T follicular helper cell (primary cell): Measurements from ENCODE around the gene BIRC5.
"Not testable (repeated sequence)": the region's sequence is repeated elsewhere in the genome, so short reads cannot be mapped to it uniquely, and the experiment has no call there.

Experiments
- DNase-seq: peaks from one replicate; pipeline ENCODE4 v3.0.0-alpha.2; 2020; ENCODE audit warnings: low read depth
- total RNA-seq, 2 experiments: gene quantifications; one replicate each; lab custom pipeline; 2026; lab: John Stamatoyannopoulos, UW

BIRC5 gene
- total RNA-seq = 0.48 to 0.70 reads per million in 2 experiments

DNA sequence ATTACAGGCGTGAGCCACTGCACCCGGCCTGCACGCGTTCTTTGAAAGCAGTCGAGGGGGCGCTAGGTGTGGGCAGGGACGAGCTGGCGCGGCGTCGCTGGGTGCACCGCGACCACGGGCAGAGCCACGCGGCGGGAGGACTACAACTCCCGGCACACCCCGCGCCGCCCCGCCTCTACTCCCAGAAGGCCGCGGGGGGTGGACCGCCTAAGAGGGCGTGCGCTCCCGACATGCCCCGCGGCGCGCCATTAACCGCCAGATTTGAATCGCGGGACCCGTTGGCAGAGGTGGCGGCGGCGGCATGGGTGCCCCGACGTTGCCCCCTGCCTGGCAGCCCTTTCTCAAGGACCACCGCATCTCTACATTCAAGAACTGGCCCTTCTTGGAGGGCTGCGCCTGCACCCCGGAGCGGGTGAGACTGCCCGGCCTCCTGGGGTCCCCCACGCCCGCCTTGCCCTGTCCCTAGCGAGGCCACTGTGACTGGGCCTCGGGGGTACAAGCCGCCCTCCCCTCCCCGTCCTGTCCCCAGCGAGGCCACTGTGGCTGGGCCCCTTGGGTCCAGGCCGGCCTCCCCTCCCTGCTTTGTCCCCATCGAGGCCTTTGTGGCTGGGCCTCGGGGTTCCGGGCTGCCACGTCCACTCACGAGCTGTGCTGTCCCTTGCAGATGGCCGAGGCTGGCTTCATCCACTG is at the start of gene BIRC5:
TSS of gene BIRC5 (plus strand) at position 238 of the 690 bp plus-strand sequence. CDS start at position 302, 64 bp downstream.
- peak; percentile 86 for DNase-seq

DNA sequence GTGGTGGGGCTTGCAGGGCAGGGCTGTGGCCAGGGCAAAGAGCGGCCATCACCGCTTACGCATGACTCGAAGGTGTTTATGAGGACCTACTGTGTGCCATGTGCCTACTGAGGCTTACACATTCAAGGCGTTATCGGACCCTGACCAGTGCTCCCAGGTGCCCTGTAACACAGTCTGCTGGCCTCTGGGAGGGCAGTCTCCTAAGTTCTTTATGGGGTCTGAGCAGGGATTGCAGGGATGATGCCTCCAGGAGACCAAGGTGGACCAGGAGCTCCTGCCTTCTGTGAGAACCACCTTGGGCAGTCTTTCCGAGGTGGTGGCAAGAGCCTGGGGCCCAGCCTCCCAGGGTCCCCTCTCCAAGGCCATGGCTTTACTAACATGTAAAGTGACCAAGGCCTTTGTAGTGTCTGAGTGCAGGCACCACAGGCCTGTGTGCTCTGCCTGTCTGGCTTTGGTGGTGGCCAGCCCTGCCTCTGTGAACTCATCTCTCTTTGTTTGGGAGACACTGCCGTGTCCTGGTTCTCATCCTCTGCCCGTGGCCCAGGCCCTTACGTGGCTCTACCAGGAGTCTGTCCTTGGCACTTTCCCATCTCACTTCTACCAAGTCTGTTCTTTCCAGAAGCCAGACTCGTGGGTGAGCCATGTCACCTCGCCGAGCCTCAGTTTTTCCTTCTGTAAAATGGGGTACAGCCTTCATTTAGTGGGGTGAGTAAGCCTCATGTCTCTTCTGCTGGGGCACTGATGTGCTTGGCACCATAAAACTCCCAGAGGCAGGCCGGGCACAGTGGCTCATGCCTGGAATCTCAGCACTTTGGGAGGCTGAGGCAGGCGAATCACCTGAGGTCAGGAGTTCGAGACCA is 49.1 kb upstream of the BIRC5 start:
- no peak for DNase-seq

DNA sequence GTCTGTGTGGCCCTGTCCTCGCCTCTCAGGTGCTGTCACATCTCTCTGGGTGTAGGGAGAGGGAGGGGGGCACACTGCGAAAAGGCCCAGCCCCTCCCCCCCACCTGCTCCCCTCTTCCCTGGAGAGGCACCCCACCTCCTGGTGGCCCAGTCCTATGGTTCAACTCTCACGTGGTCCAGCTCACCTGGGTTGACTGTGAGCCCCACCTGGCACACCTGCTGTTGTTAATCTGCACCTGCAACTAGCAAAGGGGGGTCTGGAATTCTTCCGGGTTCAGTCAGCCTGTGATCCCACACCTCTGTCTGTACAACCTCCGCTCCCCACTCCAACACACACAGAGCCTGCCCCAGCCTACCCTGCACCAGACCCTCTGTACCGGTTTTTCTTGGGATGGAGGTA is 47.6 kb upstream of the BIRC5 start:
- no peak for DNase-seq

DNA sequence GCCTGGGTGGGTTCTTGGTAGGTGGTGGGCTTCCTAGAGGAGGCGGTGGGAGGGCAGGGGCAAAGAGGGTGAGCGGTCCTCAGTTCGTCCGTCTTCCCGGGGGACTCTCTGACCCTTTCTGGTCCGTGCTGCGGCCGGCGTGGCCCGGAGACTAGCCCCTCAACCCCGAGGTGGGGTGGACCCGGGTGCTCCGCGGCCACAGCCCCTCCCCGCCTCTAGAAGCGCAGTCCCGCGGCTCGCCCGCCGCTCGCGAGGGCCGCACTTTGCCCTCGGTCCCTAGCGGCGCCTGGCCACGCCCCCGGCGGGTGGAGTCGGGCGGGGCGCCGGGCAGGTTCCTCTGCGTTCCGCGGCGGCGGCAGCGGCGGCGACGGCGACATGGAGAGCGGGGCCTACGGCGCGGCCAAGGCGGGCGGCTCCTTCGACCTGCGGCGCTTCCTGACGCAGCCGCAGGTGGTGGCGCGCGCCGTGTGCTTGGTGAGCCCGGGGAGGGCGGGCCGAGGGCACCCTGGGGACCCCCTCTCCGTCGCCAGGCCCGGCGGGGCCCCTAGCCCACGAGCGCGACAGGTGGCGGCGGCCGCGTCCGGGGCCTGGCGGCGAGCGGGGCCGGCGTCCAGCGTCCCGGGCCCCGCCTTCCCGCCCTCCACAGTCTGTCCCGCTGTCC is 45.7 kb upstream of the BIRC5 start, which contains the start of gene SYNGR2:
TSS of gene SYNGR2 (plus strand) at position 340 of the 661 bp plus-strand sequence. CDS start at position 376, 36 bp downstream.
- DNase-seq = peak; percentile 78

DNA sequence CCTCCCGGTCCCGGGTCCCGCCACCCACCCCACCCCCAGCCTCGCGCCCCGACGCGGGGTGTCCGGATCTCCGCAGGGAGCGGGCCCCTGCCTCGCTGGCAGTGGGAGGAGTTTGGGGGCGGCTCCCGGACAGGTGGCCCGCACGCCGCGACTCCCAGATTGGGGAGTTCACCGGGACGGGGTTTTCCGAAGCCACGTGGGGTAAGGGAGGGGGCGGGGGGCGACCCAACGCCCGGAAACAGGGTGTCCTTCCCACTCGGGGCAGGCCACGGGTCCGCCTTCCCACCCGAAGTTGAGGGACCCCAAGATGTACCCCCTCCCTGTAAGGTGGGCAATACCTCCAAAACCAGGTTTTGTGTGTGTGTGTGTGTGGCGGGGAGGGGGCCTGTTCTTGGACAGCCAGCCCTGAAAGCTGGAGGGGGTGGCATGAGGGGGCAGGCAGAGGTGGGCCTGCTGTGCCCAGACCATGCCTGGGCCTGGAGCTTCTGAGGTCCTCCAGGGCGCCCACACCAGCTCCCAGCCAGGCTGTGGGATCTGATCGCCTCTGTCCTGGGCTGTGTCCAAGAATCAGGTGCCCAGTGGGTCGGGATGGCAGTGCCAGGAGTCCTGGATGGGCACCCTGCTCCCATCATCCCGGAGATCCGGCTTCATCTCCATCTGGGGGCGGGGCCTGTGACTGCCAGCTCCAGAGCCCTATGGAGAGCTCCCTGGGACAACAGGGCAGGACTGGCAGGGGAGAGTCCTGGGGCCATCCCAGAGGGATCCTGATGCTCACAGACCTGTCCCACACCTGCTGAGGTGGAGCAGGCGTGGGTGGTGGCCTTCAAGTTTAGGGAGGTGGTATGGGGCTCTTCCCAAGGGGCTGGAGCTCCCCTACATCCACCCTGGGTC is 44.9 kb upstream of the BIRC5 start:
- DNase-seq = peak; percentile 53

DNA sequence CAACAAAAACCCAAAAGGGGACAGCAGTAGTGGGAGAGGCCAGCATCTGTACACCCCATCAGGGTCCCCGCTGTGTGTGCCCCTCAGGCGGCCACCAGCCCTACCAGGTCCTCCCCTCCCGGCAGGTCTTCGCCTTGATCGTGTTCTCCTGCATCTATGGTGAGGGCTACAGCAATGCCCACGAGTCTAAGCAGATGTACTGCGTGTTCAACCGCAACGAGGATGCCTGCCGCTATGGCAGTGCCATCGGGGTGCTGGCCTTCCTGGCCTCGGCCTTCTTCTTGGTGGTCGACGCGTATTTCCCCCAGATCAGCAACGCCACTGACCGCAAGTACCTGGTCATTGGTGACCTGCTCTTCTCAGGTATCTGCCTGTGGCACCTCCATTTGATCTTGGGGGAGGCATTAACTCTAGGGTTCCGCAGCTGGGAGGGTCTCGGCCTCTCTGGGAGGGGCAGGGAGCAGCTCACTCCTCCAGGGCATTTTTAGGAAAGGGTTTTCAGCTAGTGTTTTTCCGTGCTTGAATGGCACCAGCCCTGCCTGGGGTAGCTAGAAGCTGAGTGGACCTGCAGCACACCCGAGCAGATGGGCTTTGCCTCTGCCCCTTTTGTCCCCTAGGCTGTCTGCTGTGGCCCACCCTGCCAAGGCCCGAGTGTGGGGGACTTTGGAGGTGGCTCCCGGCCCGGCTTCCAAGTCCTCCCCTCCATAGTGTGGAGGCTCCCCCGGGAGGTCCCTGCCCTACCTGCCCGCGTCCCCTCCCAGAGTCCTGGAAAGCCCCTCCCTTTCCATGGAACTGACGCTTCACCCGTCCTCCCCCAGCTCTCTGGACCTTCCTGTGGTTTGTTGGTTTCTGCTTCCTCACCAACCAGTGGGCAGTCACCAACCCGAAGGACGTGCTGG is 43.1 kb upstream of the BIRC5 start:
- DNase-seq = no peak

DNA sequence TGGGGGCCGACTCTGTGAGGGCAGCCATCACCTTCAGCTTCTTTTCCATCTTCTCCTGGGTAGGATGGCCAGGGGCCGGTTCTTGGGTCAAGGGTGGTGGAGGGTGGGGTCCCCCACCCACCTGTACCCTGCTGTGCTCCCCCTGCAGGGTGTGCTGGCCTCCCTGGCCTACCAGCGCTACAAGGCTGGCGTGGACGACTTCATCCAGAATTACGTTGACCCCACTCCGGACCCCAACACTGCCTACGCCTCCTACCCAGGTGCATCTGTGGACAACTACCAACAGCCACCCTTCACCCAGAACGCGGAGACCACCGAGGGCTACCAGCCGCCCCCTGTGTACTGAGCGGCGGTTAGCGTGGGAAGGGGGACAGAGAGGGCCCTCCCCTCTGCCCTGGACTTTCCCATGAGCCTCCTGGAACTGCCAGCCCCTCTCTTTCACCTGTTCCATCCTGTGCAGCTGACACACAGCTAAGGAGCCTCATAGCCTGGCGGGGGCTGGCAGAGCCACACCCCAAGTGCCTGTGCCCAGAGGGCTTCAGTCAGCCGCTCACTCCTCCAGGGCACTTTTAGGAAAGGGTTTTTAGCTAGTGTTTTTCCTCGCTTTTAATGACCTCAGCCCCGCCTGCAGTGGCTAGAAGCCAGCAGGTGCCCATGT is 42.3 kb upstream of the BIRC5 start:
- DNase-seq = not testable (repeated sequence)

DNA sequence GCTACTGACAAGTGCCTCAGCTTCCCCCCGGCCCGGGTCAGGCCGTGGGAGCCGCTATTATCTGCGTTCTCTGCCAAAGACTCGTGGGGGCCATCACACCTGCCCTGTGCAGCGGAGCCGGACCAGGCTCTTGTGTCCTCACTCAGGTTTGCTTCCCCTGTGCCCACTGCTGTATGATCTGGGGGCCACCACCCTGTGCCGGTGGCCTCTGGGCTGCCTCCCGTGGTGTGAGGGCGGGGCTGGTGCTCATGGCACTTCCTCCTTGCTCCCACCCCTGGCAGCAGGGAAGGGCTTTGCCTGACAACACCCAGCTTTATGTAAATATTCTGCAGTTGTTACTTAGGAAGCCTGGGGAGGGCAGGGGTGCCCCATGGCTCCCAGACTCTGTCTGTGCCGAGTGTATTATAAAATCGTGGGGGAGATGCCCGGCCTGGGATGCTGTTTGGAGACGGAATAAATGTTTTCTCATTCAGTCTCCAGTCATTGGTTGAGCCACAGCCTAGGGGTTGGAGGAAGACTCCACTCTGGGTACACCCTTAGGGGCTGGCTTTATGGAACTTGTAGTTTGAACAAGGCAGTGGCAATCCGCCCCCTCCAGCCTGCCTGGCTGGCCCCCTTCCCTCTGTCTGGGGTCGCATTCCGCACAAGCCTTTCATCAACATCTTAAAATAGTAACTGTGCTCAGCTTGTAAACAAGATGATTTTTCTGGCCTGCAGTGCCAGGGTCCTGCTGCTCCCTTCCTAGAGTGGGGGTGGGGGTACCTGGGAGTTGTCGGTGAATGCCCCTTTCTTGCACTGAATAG is 41.6 kb upstream of the BIRC5 start:
- DNase-seq = no peak

DNA sequence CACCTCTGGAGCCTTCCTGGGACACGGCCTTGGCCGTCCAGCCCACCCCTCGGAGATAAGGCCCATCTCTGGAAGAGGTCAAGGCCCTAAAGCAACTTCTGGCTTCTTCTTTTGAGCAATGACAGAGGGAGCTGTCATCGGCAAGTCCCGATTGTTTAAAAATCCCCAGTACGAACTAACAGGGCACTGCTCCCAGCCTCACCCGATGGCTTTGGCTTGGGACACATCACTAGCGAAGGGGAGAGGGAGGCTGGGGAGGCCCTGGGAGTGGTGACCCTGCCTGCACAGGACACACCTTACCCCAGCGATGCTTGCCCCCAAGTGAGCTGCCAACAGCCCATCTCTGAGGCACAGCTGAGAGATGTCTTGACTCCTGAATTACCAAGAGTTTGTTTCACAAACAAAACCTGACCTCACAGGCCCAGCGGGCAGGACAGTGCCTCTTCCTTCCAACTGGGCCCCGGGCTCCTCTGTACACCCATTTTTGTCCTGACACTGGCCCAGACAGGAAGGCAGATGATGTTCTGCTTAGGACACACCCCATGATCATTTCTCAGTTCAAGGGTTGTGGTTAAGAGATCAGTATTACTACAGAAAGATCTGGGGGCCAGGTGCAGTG is 40.8 kb upstream of the BIRC5 start:
- no peak for DNase-seq

DNA sequence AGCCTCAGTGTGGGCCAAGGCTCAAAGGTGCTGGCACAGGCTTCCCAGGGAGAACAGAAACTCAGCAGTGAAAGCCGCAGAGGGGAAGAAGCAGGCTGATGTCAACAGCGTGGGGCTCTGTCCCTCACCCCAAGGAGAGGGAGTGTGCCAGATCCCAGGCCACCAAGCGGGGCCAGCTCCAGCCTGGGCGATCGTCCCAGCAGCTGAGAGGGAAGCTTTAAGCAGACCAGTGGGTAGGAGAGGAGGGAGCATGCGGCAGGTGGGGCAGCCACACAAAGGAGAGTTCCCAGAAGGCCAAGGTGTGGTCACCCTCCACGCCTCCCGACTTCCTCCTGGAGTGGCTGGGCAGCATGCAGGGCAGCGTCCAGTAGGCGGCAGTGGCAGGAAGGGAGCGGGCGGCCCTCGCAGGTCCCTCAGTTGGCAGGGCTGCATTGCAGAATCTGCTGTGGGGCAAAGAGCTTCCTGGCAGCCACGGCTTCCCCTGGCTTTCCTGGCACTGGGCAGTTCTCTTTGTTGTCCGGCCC is 39.6 kb upstream of the BIRC5 start:
- no peak for DNase-seq

DNA sequence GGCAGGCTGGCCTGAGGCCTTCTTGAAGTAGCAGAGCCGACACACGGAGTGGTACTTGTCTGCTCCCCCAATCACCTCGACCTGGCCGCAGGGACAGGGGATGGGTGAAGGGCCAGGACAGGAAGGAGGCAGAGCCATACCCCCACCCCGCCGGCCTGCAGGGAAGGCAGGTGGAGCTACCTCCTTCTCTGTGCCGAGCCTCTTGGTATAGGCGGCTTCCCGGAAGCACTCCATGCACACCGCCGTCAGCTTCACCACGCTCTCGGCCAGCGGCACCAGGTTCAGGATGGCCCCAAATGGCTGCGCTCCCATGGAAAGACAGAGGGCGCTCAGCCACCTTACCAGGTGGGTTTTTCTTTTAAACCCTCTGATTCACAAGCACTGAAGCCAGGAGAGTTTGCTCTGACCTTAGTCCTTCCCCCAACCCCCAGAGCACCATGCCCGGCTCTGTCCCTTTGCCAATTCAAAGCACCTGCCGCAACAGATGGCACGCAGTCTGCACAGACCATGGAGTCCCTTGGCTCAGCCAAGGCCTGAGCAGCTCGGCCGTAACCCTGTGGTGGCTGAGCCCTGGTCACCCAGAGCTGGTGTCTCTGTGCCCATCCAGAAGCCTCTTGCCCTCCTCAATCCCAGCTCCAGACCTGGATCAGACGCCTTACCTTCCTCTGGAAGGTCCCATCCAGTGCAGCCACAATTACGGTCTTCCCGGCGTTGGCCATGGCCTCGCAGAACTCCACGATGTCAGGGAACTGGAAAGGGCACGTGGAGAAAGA is 39.0 kb upstream of the BIRC5 start:
- no peak for DNase-seq

DNA sequence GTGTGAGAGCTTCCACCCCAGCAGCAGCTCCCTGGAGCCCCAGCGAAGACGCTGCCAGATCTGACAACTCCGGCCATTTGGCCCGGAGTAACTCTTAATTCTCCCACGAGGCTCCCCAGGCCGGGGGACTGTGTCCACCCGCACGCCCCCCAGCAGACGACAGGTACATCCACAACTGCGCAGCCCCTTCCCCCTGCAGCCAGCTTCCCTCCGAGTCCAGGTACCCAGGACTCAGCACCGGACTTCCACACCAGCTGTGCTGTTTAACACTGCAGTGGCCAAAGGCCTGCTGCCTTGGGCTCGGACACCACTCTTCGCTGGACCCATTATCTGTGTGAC is 38.4 kb upstream of the BIRC5 start:
- DNase-seq = no peak

DNA sequence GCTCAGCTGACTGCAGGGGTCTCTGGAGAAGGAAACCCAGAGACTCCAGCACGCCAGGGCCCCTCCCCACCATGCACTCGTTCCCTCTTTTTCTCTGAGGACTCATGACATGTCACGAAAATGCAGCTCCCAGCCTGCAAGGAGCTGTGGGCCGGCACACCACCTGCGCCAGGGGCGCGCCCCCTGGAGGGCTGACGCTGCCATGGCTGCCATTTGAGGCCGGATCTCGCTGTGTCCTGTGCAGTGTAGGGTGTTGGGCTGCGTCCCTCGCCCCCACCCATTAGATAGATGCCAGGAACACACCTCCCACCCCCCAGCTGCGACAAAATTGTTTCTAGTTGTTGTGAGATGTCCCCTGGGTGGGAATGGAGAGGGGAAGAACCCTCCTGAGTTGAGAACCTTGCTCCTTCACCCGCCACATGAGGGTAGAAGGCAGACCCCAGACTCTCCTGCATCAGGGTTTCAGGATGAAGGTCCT is 37.5 kb upstream of the BIRC5 start:
- peak; percentile 63 for DNase-seq

DNA sequence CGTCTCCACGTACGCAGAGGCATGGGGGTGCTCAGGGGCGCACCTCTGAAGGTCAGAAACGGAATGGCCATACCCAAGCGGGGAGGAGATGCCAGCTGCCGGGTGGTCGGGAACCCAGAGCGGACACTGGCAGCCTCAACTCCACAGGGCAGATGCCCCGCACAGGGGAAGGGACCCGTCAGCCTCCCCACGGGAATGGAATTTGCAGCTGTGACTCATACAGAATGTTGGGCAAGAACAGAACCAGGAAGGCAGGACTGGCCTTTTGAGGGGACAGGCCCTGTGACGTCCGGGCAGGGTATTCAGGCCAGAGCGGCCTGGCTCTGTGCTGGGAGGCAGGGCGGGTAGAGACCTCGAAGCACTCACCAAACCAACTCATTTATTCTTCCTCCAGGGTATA is 34.7 kb upstream of the BIRC5 start:
- no peak for DNase-seq

DNA sequence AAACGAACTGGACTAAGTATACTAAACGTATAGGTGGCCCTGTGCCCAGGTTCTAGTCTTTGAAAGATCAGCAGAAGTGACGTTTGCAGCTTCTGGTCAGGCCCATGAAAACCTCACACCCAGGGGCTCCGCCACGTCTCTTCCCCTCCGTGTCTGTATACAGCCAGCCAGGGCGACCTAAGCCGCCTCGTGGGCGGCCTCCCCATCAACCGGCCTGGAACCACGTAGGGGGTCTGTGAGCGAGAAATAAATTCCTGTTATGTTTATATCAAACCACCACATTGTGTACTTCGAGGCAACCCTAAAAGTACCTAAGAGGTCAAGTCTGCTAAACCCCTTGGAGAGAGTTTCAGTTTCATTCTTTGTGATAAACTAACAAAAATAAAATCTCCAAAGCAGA is 34.0 kb upstream of the BIRC5 start:
- no peak for DNase-seq

DNA sequence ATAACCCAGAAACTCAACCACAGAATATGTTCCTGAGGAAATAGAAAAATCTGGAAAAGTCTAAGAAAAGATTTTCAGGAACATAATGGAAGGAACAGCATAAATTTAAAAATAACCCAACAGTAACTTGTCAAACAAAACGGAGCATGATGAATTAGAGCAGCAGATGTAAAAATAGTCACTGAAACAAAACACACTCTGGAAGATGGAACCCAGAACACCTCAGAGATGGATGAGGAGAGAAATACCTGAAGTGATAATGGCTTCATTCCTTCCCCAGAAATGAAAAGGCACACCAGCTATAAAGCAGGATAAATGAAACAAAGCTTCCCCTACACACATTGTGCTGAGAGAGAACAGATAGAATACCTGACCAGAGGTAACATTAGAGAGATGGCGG is 33.5 kb upstream of the BIRC5 start:
- DNase-seq = no peak

DNA sequence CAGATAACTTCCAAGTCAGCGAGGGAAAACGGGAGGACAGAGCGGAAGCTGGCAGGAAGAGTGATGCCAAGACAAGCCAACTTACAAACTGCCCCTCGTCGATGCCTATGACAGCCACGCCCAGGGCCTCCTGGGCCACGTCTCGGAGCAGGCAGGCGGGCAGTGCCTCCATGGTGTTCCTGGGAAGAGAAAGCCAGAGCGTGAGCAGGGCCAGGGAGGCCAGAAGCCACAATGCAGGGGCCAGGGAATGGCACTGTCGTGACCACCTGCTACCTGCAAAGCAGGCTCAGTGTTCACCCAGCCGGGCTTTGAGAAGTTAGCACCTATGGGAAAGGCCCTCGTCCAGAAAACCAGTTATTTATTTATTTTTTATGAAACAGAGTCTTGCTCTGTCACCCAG is 31.5 kb upstream of the BIRC5 start:
- no peak for DNase-seq

DNA sequence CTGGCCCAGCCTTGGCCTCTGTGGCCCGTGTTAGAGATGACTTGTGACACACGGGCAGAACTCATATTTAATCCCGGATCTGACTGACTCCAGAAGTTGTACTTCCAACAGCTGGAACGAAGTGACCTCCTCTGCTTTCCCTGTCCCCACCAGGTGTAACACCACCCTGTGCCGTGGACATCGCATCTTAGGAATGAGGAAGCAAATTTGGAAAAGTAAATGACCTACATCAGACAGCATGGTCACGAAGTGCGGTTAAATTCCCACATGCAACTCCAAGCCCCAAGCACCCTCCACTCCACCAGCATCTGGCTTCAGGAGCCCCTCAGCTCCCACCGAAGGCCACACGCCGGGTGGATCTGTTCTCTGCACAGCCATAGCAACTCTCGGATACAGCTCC is 30.1 kb upstream of the BIRC5 start:
- DNase-seq = no peak
